Measurements from ENCODE around the gene NSA2.
A peak's percentile ranks its signal among the peaks of the same experiment; 100 is the strongest.

The NSA2 gene

DNA sequence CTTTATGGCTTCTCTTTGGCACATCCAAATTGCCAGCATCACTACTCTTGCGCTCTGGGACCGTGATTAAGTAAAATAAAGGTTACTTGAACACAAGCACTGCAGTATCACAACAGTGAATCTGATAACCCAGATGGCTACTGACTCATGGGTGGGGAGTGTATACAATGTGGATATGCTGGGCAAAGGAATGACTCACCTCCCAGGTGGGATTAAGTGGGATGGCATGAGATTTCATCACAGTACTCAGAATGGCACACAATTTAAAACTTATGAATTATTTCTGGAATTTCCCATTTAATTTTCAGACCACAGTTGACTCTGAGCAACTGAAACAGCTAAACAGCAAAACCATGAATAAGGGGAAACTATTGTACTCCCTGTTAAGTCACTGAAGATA, 4.5 kb upstream of the NSA2 start:
- Histone ChIP-seq H3K9ac (ENCODE audit: low read length) (no peak overlapping the region), H2BK120ac (ENCODE audit: insufficient read depth, low read length, poor library complexity) (no peak overlapping the region), H2BK5ac (ENCODE audit: low read depth, low read length, poor library complexity) (no peak overlapping the region), H2AK5ac (ENCODE audit: low read length) (no peak overlapping the region), H3K36me3 (ENCODE audit: control insufficient read depth in 1 of 2, insufficient read depth in 2 of 2, low read length in 2 of 2) (peaks cover 2 to 5% of the 10 kb centered on the region in 2 experiments), H3K4me2 (ENCODE audit: low read length) (no peak overlapping the region), H3K79me1 (ENCODE audit: low read length) (peaks cover 6% of the 10 kb centered on the region), H3K14ac (ENCODE audit: low read length) (no peak overlapping the region), H3K27ac (ENCODE audit: low read depth, low read length) (no peak overlapping the region), H2AFZ (ENCODE audit: insufficient read depth, low read length, poor library complexity) (no peak overlapping the region), H3K4me1 (ENCODE audit: control insufficient read depth in 1 of 2, insufficient read depth in 2 of 2, low read length in 2 of 2) (peaks cover 5% of the 10 kb centered on the region in 2 experiments), H4K12ac (ENCODE audit: low read depth, low read length) (no peak overlapping the region), H3K79me2 (ENCODE audit: control insufficient read depth, insufficient read depth, low read length, poor library complexity) (peaks cover 10% of the 10 kb centered on the region), H4K91ac (ENCODE audit: low read depth, low read length) (no peak overlapping the region), H3K27me3 (ENCODE audit: insufficient read depth, low read length) (no peaks in the 10 kb centered on the region), H3K18ac (ENCODE audit: low read length) (no peak overlapping the region), H3K9me3 (ENCODE audit: insufficient read depth, low read depth, low read length) (no peaks in the 10 kb centered on the region), H3K23ac (ENCODE audit: low read length) (no peak overlapping the region), H3K4me3 (ENCODE audit: low read depth, low read length) (no peak overlapping the region), H3K4ac (ENCODE audit: low read depth, low read length) (no peak overlapping the region), H4K8ac (ENCODE audit: low read depth, low read length) (no peak overlapping the region), H2BK12ac (ENCODE audit: low read length) (no peak overlapping the region)
- peak; percentile 83 to 94 for DNase-seq
- no CpG with 5 or more reads among the region's 2 CpGs for WGBS (ENCODE audit: extremely low coverage, insufficient coverage, insufficient read length)

DNA sequence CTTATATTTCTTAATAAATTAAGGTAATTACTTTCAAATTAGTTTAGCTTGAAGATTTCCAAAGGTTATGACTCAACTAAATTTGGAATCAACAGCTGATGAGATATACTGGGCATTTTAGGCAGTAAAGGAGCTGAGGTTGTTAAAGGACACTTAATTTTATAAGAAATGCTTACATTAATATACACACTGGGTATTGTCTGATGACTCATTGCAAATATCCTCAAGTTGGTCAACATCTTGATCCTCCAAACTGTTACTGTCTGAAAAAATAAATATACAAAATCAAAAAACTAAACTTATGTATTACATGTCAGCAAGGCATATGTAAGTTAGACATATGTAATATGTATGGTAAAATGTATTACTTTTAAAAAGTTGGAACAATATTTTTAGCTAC, 3.5 kb upstream of the NSA2 start:
- DNase-seq = peak in 1 of 2 donors; percentile 13
- no peak overlapping the region for H2AFZ ChIP-seq (ENCODE audit: insufficient read depth, low read length, poor library complexity)
- peaks cover 6% of the 10 kb centered on the region for H3K79me1 ChIP-seq (ENCODE audit: low read length)
- no peak overlapping the region for H2AK5ac ChIP-seq (ENCODE audit: low read length)
- no peak overlapping the region for H4K91ac ChIP-seq (ENCODE audit: low read depth, low read length)
- no peak overlapping the region for H3K27ac ChIP-seq (ENCODE audit: low read depth, low read length)
- H3K27me3 ChIP-seq (ENCODE audit: insufficient read depth, low read length) = no peaks in the 10 kb centered on the region
- H4K8ac ChIP-seq (ENCODE audit: low read depth, low read length) = no peak overlapping the region
- H2BK120ac ChIP-seq (ENCODE audit: insufficient read depth, low read length, poor library complexity) = no peak overlapping the region
- no peak overlapping the region for H3K14ac ChIP-seq (ENCODE audit: low read length)
- no peak overlapping the region for H3K23ac ChIP-seq (ENCODE audit: low read length)
- peaks cover 12% of the 10 kb centered on the region for H3K79me2 ChIP-seq (ENCODE audit: control insufficient read depth, insufficient read depth, low read length, poor library complexity)
- H3K4me1 ChIP-seq (ENCODE audit: control insufficient read depth in 1 of 2, insufficient read depth in 2 of 2, low read length in 2 of 2) = peaks cover 5 to 8% of the 10 kb centered on the region in 2 experiments
- H3K4ac ChIP-seq (ENCODE audit: low read depth, low read length) = no peak overlapping the region
- H3K36me3 ChIP-seq (ENCODE audit: control insufficient read depth in 1 of 2, insufficient read depth in 2 of 2, low read length in 2 of 2) = peaks cover 2% of the 10 kb centered on the region in 2 experiments
- H2BK5ac ChIP-seq (ENCODE audit: low read depth, low read length, poor library complexity) = no peak overlapping the region
- H3K4me3 ChIP-seq (ENCODE audit: low read depth, low read length) = no peak overlapping the region
- no peak overlapping the region for H3K18ac ChIP-seq (ENCODE audit: low read length)
- no peak overlapping the region for H2BK12ac ChIP-seq (ENCODE audit: low read length)
- no peaks in the 10 kb centered on the region for H3K9me3 ChIP-seq (ENCODE audit: insufficient read depth, low read depth, low read length)
- H3K4me2 ChIP-seq (ENCODE audit: low read length) = no peak overlapping the region
- no peak overlapping the region for H4K12ac ChIP-seq (ENCODE audit: low read depth, low read length)
- no peak overlapping the region for H3K9ac ChIP-seq (ENCODE audit: low read length)

DNA sequence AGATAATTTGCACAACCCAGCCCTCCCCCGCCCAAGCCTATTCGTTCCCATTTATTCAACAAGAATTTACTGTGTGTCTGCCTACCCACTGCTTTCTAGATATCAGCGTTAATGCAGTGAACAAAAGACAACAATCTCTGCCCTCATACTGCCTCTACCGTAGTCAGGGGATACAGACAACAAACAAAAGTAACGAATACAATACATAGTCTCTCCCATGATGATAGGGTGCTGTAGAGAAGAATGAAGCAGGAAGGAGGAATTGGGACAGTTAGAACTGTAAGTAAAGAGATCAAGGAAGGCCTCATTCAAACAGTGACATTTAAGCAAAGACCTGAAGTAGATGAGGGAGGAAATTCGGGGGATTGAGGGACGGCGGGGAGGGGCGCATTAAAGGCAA, 1.8 kb upstream of the NSA2 start:
- no peak overlapping the region for H4K8ac ChIP-seq (ENCODE audit: low read depth, low read length)
- H2AFZ ChIP-seq (ENCODE audit: insufficient read depth, low read length, poor library complexity) = no peak overlapping the region
- no peak overlapping the region for H2BK120ac ChIP-seq (ENCODE audit: insufficient read depth, low read length, poor library complexity)
- H3K23ac ChIP-seq (ENCODE audit: low read length) = no peak overlapping the region
- peak overlapping the region; percentile 93 for H3K4ac ChIP-seq (ENCODE audit: low read depth, low read length)
- no peak overlapping the region for H2BK12ac ChIP-seq (ENCODE audit: low read length)
- H4K12ac ChIP-seq (ENCODE audit: low read depth, low read length) = no peak overlapping the region
- H3K14ac ChIP-seq (ENCODE audit: low read length) = no peak overlapping the region
- H3K4me2 ChIP-seq (ENCODE audit: low read length) = no peak overlapping the region
- peaks cover 6% of the 10 kb centered on the region for H3K79me1 ChIP-seq (ENCODE audit: low read length)
- no peak overlapping the region for H2BK5ac ChIP-seq (ENCODE audit: low read depth, low read length, poor library complexity)
- no peaks in the 10 kb centered on the region for H3K9me3 ChIP-seq (ENCODE audit: insufficient read depth, low read depth, low read length)
- H3K79me2 ChIP-seq (ENCODE audit: control insufficient read depth, insufficient read depth, low read length, poor library complexity) = peaks cover 12% of the 10 kb centered on the region
- H3K9ac ChIP-seq (ENCODE audit: low read length) = no peak overlapping the region
- DNase-seq = peak; percentile 52 to 95
- no peak overlapping the region for H3K27ac ChIP-seq (ENCODE audit: low read depth, low read length)
- no peak overlapping the region for H3K4me3 ChIP-seq (ENCODE audit: low read depth, low read length)
- H2AK5ac ChIP-seq (ENCODE audit: low read length) = no peak overlapping the region
- no peak overlapping the region for H3K18ac ChIP-seq (ENCODE audit: low read length)
- no peak overlapping the region for H4K91ac ChIP-seq (ENCODE audit: low read depth, low read length)
- no CpG with 5 or more reads among the region's 9 CpGs for WGBS (ENCODE audit: extremely low coverage, insufficient coverage, insufficient read length)
- no peaks in the 10 kb centered on the region for H3K27me3 ChIP-seq (ENCODE audit: insufficient read depth, low read length)
- peaks cover 4 to 6% of the 10 kb centered on the region in 2 experiments for H3K36me3 ChIP-seq (ENCODE audit: control insufficient read depth in 1 of 2, insufficient read depth in 2 of 2, low read length in 2 of 2)
- H3K4me1 ChIP-seq (ENCODE audit: control insufficient read depth in 1 of 2, insufficient read depth in 2 of 2, low read length in 2 of 2) = peaks cover 5 to 8% of the 10 kb centered on the region in 2 experiments

DNA sequence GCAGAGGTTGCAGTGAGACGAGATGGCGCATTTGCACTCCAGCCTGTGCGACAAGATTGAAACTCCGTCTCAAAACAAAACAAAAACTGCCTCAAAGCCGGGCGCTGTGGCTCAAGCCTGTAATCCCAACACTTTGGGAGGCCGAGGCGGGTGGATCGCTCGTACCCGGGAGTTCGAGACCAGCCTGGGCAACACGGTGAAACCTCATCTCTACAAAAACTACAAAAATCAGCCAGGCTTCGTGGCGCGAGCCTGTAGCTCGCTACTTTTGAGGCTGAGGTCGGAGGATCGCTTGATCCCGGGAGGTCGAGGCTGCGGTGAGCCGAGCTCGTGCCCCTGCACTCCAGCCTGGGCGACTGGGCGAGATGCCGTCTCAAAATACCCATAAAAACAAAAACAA, 1.1 kb upstream of the NSA2 start:
- H4K8ac ChIP-seq (ENCODE audit: low read depth, low read length) = peak overlapping the region; percentile 60
- no peaks in the 10 kb centered on the region for H3K9me3 ChIP-seq (ENCODE audit: insufficient read depth, low read depth, low read length)
- peak overlapping the region; percentile 93 for H2AK5ac ChIP-seq (ENCODE audit: low read length)
- no peak overlapping the region for H3K27ac ChIP-seq (ENCODE audit: low read depth, low read length)
- no peak overlapping the region for H2BK5ac ChIP-seq (ENCODE audit: low read depth, low read length, poor library complexity)
- no peak overlapping the region for H2BK12ac ChIP-seq (ENCODE audit: low read length)
- no peak overlapping the region for H2BK120ac ChIP-seq (ENCODE audit: insufficient read depth, low read length, poor library complexity)
- H3K79me1 ChIP-seq (ENCODE audit: low read length) = peaks cover 6% of the 10 kb centered on the region
- WGBS (ENCODE audit: extremely low coverage, insufficient coverage, insufficient read length) = no CpG with 5 or more reads among the region's 27 CpGs
- no peak overlapping the region for H3K23ac ChIP-seq (ENCODE audit: low read length)
- peak overlapping the region; percentile 93 for H3K4ac ChIP-seq (ENCODE audit: low read depth, low read length)
- no peak overlapping the region for H3K9ac ChIP-seq (ENCODE audit: low read length)
- H3K4me2 ChIP-seq (ENCODE audit: low read length) = peak overlapping the region; percentile 67
- no peak overlapping the region for H3K4me3 ChIP-seq (ENCODE audit: low read depth, low read length)
- no peaks in the 10 kb centered on the region for H3K27me3 ChIP-seq (ENCODE audit: insufficient read depth, low read length)
- peaks cover 5 to 8% of the 10 kb centered on the region in 2 experiments for H3K4me1 ChIP-seq (ENCODE audit: control insufficient read depth in 1 of 2, insufficient read depth in 2 of 2, low read length in 2 of 2)
- H3K18ac ChIP-seq (ENCODE audit: low read length) = peak overlapping the region; percentile 59
- no peak for DNase-seq
- peaks cover 12% of the 10 kb centered on the region for H3K79me2 ChIP-seq (ENCODE audit: control insufficient read depth, insufficient read depth, low read length, poor library complexity)
- no peak overlapping the region for H3K14ac ChIP-seq (ENCODE audit: low read length)
- peak overlapping the region; percentile 21 for H4K91ac ChIP-seq (ENCODE audit: low read depth, low read length)
- H2AFZ ChIP-seq (ENCODE audit: insufficient read depth, low read length, poor library complexity) = peak overlapping the region; percentile 54
- H3K36me3 ChIP-seq (ENCODE audit: control insufficient read depth in 1 of 2, insufficient read depth in 2 of 2, low read length in 2 of 2) = peaks cover 4 to 8% of the 10 kb centered on the region in 2 experiments
- H4K12ac ChIP-seq (ENCODE audit: low read depth, low read length) = peak overlapping the region; percentile 44

All from trophoblast cell (in vitro differentiated cells and primary cell).